Lower leg skin (tissue), 4 donors: ENCODE data around the gene XPR1. TPM values are rescaled to one million over a fixed set of nuclear protein-coding genes. Genes with fewer than 3 reads are reported as not detected.

Experiments
- DNase-seq, 2 donors: peaks; one replicate each; pipeline ENCODE4 v3.0.0-alpha.2; 2019; ENCODE audit warnings: low spot score in 2 of 2
- H3K4me3 ChIP-seq: fragments of 200-600 bp; sonication (generic); 2 replicates; pipeline ENCODE4 v1.5.1; 2017; ENCODE audit warnings: mild to moderate bottlenecking, low read depth; ENCODE audit not compliant: poor library complexity, severe bottlenecking
- POLR2A ChIP-seq, 2 donors: fragments of 450-650 bp; IDR thresholded peaks; one replicate each; pipeline ENCODE4 v1.6.1; 2016 to 2017; ENCODE audit warnings: antibody characterized with exemption in 2 of 2, mild to moderate bottlenecking in 1 of 2, moderate library complexity in 1 of 2
- WGBS, 2 donors: methylation state at CpG; one replicate each; pipeline ENCODE4 v1.1.5; 2018; 5-methylcytosine and 5-hydroxymethylcytosine counted together
- intact Hi-C: fragments of 100-400 bp; cut with DNase I; formaldehyde crosslinking; loops from one replicate; pipeline ENCODE4 v1.15.0; 2023; ENCODE audit warnings: low total_unique reads
- total RNA-seq, 4 donors: library from RNA; depleted of rRNA; stranded (reverse); fragments of >200 nt; gene quantifications; one replicate each; pipeline ENCODE4 v1.1.0, GENCODE V29; 2016
- TF ChIP-seq, protein P1 (sequence below), 3 donors: fragments of 450-650 bp; IDR thresholded peaks; one replicate each; pipeline ENCODE4 v1.5.1; 2016; ENCODE audit warnings: antibody characterized with exemption in 3 of 3, mild to moderate bottlenecking in 3 of 3, moderate library complexity in 2 of 3

XPR1 gene
- total RNA-seq, 4 donors from 2014 or later: 10.1 to 25.4 (median 14.1) TPM

DNA sequence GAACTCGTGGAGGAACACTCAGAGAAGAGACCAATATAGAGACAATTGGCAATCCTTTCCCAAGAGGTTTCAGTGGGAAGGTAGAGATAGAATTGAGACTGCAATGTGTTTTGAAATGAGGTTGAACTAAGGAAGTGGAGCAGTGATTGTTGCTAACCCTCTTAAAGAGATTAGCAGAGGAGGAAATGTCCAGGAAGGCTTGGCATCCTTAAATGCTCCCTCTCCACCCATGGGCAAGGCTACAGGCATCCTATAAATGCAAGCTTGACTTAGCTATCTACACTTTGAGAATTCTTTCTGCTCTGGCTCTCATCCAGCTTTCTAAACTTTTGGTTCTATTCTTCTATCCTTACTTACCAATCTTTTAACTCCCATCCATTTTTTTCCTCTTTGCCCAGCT is 30.3 kb upstream of the XPR1 start:
- 59 to 71% methylated on average over 1 of the region's 1 CpG for WGBS, 2 donors
- DNase-seq: no peak
- TF ChIP-seq, protein P1, sequence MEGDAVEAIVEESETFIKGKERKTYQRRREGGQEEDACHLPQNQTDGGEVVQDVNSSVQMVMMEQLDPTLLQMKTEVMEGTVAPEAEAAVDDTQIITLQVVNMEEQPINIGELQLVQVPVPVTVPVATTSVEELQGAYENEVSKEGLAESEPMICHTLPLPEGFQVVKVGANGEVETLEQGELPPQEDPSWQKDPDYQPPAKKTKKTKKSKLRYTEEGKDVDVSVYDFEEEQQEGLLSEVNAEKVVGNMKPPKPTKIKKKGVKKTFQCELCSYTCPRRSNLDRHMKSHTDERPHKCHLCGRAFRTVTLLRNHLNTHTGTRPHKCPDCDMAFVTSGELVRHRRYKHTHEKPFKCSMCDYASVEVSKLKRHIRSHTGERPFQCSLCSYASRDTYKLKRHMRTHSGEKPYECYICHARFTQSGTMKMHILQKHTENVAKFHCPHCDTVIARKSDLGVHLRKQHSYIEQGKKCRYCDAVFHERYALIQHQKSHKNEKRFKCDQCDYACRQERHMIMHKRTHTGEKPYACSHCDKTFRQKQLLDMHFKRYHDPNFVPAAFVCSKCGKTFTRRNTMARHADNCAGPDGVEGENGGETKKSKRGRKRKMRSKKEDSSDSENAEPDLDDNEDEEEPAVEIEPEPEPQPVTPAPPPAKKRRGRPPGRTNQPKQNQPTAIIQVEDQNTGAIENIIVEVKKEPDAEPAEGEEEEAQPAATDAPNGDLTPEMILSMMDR (IDR thresholded peaks at IDR 0.05): no peak
- TF ChIP-seq POLR2A (IDR thresholded peaks at IDR 0.05): no peak
- intact Hi-C loops: no loop called here
- H3K4me3 ChIP-seq: no peak overlapping the region

DNA sequence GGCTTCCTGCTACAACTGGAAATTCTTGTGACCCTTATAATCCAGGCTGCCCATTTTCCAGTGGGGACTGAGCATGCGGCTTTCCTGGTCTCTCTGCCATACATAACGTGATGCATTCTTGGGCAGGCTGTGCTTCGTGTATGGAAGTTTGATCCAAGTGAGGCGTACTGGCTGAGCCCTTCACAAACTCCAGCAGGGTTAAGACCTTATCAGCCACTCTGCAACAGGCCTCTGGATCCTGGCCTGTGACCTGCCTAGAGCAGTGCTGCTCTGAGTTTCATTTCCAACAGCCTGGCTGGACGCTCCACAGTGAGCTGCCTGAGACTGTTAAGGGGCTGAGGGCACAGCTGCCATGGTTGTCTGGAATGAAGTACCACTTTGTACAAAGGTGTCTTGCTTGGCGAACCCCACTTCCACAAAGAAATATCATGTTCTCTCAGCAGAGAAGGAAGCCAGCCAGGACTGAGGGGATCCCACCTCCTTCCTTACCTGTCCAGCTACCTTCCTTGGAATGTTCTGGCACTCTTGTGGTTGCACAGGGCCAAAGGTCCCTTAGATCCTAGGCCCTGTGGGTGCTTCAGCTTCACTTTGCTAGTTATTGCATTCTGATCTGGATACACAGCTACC is 28.5 kb upstream of the XPR1 start:
- DNase-seq: no peak
- H3K4me3 ChIP-seq: no peak overlapping the region
- intact Hi-C loops: no loop called here
- TF ChIP-seq POLR2A (IDR thresholded peaks at IDR 0.05): no peak
- TF ChIP-seq, protein P1 (IDR thresholded peaks at IDR 0.05): no peak
- WGBS, 2 donors: 90 to 92% methylated on average over 6 of the region's 6 CpGs

DNA sequence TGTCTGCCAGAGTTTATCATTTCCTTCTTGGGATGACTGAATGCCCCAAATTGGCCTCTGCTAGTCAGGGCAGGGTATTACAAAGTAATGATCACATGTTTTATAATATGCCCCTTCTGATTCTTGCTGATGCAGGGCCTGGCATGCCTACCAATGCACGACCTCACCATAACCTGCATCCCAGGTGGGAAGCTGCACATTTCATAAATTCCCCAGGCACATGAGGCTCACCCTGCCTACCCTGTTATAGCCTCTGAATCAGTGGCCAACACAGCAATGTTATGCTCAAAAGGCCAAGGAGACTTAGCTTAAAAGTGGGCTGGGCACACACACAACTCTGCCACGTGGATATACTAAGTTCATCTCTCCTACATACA is 28.0 kb upstream of the XPR1 start:
- no peak overlapping the region for H3K4me3 ChIP-seq
- DNase-seq: no peak
- no peak for TF ChIP-seq POLR2A (IDR thresholded peaks at IDR 0.05)
- TF ChIP-seq, protein P1 (IDR thresholded peaks at IDR 0.05): no peak
- intact Hi-C loops: no loop called here
- 51 to 81% methylated on average over 2 of the region's 2 CpGs for WGBS, 2 donors

DNA sequence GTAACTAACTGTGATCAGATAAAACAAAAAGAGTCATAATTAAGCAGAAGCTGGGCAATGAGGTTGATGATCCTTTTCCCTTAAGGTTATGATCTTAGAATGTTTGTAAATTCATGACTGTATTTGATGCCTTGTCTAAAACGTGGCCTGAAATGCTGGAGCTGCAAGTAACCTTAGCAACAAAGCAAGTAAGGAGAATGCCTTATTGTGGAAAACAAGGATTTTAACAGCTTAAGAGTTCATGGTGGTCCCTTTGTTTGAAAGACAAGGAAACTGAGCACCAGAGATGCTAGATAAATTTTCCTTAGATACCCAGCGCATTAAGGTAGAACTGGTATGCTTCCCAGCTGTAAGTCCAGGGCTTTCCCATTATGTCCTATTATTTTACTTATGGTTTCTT is 25.7 kb upstream of the XPR1 start:
- 68 to 75% methylated on average over 2 of the region's 2 CpGs for WGBS, 2 donors
- no peak for DNase-seq
- TF ChIP-seq, protein P1 (IDR thresholded peaks at IDR 0.05): no peak
- no peak for TF ChIP-seq POLR2A (IDR thresholded peaks at IDR 0.05)
- H3K4me3 ChIP-seq: no peak overlapping the region
- intact Hi-C loops: no loop called here

DNA sequence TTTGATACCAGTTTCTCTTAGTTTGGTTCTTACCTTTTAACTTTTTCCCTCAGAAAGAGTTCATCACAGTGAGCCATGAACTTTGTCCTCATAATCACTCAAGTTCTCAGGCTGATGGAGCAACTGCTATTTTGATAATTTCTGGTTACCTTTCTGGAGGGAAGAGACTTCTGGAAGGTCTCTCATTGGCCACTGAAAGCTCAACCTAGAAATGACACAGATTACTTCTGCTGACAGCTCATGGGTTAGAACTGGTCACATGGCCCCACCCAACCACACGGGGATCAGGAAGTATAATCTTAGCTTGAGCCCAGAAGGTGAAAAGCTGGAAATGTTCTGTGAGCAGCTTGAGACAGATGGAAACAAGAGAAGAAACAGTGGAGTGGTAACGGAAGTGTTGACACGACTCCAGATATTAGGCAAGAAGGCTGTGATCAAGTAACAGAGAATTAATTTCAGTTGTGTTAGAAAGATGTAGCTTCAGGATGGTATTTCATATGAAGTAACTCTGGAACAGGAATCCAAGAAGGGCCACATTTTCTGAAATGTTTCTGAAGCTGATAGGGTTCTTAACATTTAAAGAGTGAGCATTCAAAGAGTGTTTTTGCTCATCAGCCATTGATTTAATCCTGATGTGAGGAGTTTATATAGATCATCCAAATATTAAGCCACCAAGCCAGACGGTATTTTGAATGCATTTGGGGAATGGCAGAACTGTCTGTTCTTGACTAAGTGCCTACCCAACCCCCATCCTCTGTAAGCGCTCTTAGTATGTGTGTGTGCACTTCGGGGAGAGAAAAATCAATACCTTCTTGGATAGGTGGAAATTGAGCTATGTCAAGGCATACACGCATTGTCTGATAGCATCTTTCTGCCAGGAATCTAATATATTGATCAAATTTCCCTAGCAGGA is 21.9 kb upstream of the XPR1 start:
- TF ChIP-seq POLR2A (IDR thresholded peaks at IDR 0.05): no peak
- TF ChIP-seq, protein P1 (IDR thresholded peaks at IDR 0.05): no peak
- intact Hi-C loops: no loop called here
- no peak overlapping the region for H3K4me3 ChIP-seq
- 52 to 58% methylated on average over 7 of the region's 7 CpGs for WGBS, 2 donors
- DNase-seq: no peak
